ENCODE results near the gene VIL1. TPM values are rescaled to one million over a fixed set of nuclear protein-coding genes. Genes with fewer than 3 reads are reported as not detected.

The VIL1 gene
- total RNA-seq, 1 donor from 2014 or later: 305 TPM

GRCh38 chr2:218392459-218392858, 26.5 kb upstream of the VIL1 start:
- no peak overlapping the region for H3K27ac Mint-ChIP-seq
- no peaks in the 10 kb centered on the region for H3K9me3 Mint-ChIP-seq (ENCODE audit: low read depth)
- H3K4me1 Mint-ChIP-seq (ENCODE audit: low read depth): peaks cover 10% of the 10 kb centered on the region
- TF ChIP-seq CTCF (IDR thresholded peaks at IDR 0.05; ENCODE audit: unreplicated experiment): no peak
- H3K4me3 Mint-ChIP-seq (ENCODE audit: low read depth): no peak overlapping the region
- no peaks in the 10 kb centered on the region for H3K27me3 Mint-ChIP-seq
- H3K36me3 Mint-ChIP-seq (ENCODE audit: insufficient read depth): no peaks in the 10 kb centered on the region
- no peak for DNase-seq (ENCODE audit: low spot score, unreplicated experiment)

- Mint-ChIP-seq H3K9me3 (ENCODE audit: low read depth) (no peaks in the 10 kb centered on the region), H3K27me3 (no peaks in the 10 kb centered on the region), H3K36me3 (ENCODE audit: insufficient read depth) (no peaks in the 10 kb centered on the region), H3K4me1 (ENCODE audit: low read depth) (peaks cover 14% of the 10 kb centered on the region), H3K4me3 (ENCODE audit: low read depth) (no peak overlapping the region), H3K27ac (no peak overlapping the region)
- DNase-seq (ENCODE audit: low spot score, unreplicated experiment): no peak
- TF ChIP-seq CTCF (IDR thresholded peaks at IDR 0.05; ENCODE audit: unreplicated experiment): no peak
Measured at GRCh38 chr2:218392891-218393462, 25.9 kb upstream of the VIL1 start.

- no peaks in the 10 kb centered on the region for H3K36me3 Mint-ChIP-seq (ENCODE audit: insufficient read depth)
- H3K4me1 Mint-ChIP-seq (ENCODE audit: low read depth): peaks cover 14% of the 10 kb centered on the region
- DNase-seq (ENCODE audit: low spot score, unreplicated experiment): no peak
- H3K27me3 Mint-ChIP-seq: no peaks in the 10 kb centered on the region
- H3K4me3 Mint-ChIP-seq (ENCODE audit: low read depth): no peak overlapping the region
- H3K27ac Mint-ChIP-seq: peak overlapping the region; percentile 16
- no peak for TF ChIP-seq CTCF (IDR thresholded peaks at IDR 0.05; ENCODE audit: unreplicated experiment)
- no peaks in the 10 kb centered on the region for H3K9me3 Mint-ChIP-seq (ENCODE audit: low read depth)
Measured at GRCh38 chr2:218393750-218394290, 25.1 kb upstream of the VIL1 start.

GRCh38 chr2:218394298-218395089, 24.4 kb upstream of the VIL1 start:
- DNase-seq (ENCODE audit: low spot score, unreplicated experiment): no peak
- H3K27me3 Mint-ChIP-seq: no peaks in the 10 kb centered on the region
- no peaks in the 10 kb centered on the region for H3K9me3 Mint-ChIP-seq (ENCODE audit: low read depth)
- no peak overlapping the region for H3K4me3 Mint-ChIP-seq (ENCODE audit: low read depth)
- no peak for TF ChIP-seq CTCF (IDR thresholded peaks at IDR 0.05; ENCODE audit: unreplicated experiment)
- peaks cover 14% of the 10 kb centered on the region for H3K4me1 Mint-ChIP-seq (ENCODE audit: low read depth)
- no peak overlapping the region for H3K27ac Mint-ChIP-seq
- no peaks in the 10 kb centered on the region for H3K36me3 Mint-ChIP-seq (ENCODE audit: insufficient read depth)

GRCh38 chr2:218395090-218395444, 23.9 kb upstream of the VIL1 start:
- H3K27me3 Mint-ChIP-seq: no peaks in the 10 kb centered on the region
- no peaks in the 10 kb centered on the region for H3K36me3 Mint-ChIP-seq (ENCODE audit: insufficient read depth)
- peaks cover 14% of the 10 kb centered on the region for H3K4me1 Mint-ChIP-seq (ENCODE audit: low read depth)
- H3K27ac Mint-ChIP-seq: no peak overlapping the region
- DNase-seq (ENCODE audit: low spot score, unreplicated experiment): no peak
- H3K4me3 Mint-ChIP-seq (ENCODE audit: low read depth): no peak overlapping the region
- TF ChIP-seq CTCF (IDR thresholded peaks at IDR 0.05; ENCODE audit: unreplicated experiment): no peak
- H3K9me3 Mint-ChIP-seq (ENCODE audit: low read depth): no peaks in the 10 kb centered on the region

All from progenitor cell of endocrine pancreas (in vitro differentiated cells).